ENCODE measurements around the gene CTNNBL1.
A peak's percentile ranks its signal among the peaks of the same experiment; 100 is the strongest.

The CTNNBL1 gene

GRCh38 chr20:37741055-37741454, 47.2 kb downstream of the CTNNBL1 start:
- no peak for DNase-seq (ENCODE audit: low spot score)

- no peak for DNase-seq (ENCODE audit: low spot score)
Measured at GRCh38 chr20:37741570-37741969, 47.7 kb downstream of the CTNNBL1 start.

- no peak for DNase-seq (ENCODE audit: low spot score)
Measured at GRCh38 chr20:37742131-37742530, 48.3 kb downstream of the CTNNBL1 start.

DNA sequence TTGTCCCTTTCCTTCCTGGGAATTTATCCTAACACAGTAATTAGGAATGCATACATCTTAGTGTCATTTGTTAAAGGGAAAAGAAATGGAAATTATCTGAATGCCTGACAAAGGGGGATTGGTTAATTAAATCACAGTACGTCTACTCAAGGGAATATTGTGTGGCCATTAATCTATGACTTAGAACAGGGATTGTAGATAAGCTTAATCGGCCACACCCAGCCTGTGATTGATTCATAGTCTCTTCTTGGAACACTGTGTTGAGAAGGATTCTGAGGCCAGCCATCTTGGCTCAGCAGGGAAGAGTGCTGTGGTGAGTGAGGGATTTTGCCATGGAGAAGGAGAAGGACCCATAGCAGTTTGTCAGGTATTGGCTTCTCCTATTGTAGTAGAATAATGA, 50.5 kb downstream of the CTNNBL1 start:
- DNase-seq (ENCODE audit: low spot score) = no peak

- DNase-seq (ENCODE audit: low spot score) = no peak
Measured at GRCh38 chr20:37745553-37745952, 51.7 kb downstream of the CTNNBL1 start.

- DNase-seq (ENCODE audit: low spot score) = no peak
Measured at GRCh38 chr20:37748015-37748414, 54.2 kb downstream of the CTNNBL1 start.

GRCh38 chr20:37749218-37749617, 55.4 kb downstream of the CTNNBL1 start:
- DNase-seq (ENCODE audit: low spot score) = no peak

- DNase-seq (ENCODE audit: low spot score) = no peak
Measured at GRCh38 chr20:37749620-37750403, 56.0 kb downstream of the CTNNBL1 start.

DNA sequence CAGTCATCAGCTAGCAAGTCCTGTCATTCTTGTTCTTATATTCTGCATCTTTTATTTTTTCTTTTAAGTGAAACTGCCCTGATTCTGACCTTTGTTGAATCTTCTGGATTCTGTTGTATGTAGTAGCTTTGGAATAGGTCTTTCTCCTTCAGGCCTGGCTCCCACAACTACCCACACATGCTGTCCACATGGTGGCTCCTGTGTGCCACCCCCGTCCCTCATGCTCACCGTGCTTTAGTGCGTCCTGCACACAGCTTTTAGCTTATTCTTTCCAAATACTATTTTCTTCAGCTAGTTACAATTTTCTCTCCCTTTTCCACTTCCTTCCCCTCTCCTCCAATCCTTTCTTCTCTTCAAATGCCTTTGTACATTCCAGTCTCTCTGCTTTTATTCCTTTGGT, 61.8 kb downstream of the CTNNBL1 start:
- no peak for DNase-seq (ENCODE audit: low spot score)

DNA sequence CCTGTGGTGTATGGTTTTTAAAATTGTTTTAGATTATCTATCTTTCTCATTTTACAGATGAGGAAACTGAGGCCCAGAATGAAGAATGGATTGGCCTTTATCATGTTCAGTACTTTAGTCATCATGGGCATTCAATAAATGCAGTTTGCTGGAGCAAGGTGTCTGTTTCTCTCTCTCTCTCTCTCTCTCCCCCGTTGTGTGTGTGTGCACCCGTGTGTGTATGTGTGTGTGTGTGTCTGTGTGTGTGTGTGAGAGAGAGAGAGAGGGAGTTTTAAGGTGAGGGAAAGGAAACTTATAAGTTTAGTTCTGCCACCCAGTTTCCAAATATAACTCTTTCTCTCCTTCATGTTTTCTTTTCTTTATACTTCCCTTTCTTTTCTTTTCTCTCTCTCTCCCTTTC, 62.4 kb downstream of the CTNNBL1 start:
- DNase-seq (ENCODE audit: low spot score) = no peak

GRCh38 chr20:37757550-37757949, 63.7 kb downstream of the CTNNBL1 start:
- DNase-seq (ENCODE audit: low spot score) = no peak

DNA sequence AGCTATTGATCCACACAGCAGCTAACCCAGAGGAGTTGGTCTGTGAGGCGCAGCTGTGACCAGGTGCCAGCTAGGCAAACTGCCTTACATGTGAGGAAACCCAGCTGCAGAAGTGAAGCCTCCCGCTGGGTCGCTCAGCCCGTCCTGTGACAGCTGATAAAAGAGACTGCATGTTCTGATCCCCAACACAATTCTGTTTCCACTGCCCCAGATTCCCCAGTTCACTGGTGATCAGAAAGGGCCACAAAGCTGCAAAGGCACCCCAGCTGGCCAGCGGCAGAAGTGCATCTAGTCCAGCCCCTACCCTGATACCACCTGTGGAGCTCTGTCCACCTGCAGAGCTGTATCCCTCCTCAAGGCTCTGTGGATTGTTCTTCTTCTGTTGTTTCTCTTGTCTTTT, 64.5 kb downstream of the CTNNBL1 start:
- DNase-seq (ENCODE audit: low spot score) = peak; percentile 19

GRCh38 chr20:37759052-37759553, 65.3 kb downstream of the CTNNBL1 start:
- DNase-seq (ENCODE audit: low spot score) = no peak

GRCh38 chr20:37759761-37760209, 66.0 kb downstream of the CTNNBL1 start:
- no peak for DNase-seq (ENCODE audit: low spot score)

DNA sequence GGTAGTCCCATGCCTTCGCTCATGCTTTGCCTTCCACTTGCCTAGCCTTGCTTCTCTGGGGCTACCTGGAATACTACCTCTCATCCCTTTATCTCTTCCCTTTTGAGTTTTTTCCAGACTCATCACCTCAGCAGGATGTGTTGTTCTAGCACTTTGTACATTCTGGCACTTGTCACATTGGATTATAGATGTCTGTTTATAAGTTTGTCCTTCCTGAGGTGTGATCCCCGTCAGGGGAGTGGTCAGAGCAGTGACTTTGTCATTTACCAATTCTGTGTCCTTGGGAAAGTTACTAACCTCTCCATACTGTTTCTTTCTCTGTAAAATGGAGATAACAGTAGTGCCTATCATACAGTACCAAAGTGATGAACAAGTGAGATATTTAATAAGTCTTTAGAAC, 66.5 kb downstream of the CTNNBL1 start:
- no peak for DNase-seq (ENCODE audit: low spot score)

DNA sequence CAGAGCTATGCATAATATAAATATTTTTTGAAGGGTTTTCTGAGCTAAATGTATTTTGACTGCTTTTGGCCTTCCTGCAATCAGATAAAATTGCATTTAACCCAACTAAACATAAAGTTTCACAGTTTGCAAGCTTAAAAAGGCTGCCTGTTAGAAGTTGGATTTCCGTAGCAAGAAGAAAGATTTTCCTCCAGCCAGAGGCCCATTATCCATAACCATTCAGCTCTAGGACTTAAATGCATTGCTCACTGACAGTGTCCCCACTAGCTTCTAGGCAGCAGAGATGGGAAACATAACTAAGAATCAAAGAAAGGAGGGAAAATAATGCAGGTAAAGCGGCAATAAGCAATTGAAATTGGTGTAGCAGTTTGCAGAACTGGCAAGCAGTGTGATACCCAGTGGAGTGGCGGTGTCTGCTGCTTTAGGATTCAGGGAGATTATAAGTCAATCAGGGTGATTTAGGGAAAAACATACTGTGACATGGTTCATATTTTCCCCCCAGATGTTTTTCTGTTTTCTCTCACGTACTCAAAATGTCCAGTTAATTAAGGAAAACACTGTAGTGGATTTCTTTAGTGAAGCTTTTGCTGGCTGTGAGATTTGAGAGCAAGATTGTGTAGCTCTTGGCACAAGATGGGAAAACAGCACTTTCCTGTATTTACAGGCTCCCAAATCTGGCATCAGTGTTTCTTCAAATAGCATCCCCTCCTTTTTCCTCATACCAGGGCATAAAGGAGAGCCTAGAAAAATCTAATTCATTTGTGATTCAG, 69.1 kb downstream of the CTNNBL1 start:
- DNase-seq (ENCODE audit: low spot score) = no peak

- DNase-seq (ENCODE audit: low spot score) = no peak
Measured at GRCh38 chr20:37764333-37764935, 70.6 kb downstream of the CTNNBL1 start.

GRCh38 chr20:37770908-37771307, 77.1 kb downstream of the CTNNBL1 start:
- no peak for DNase-seq (ENCODE audit: low spot score)

DNA sequence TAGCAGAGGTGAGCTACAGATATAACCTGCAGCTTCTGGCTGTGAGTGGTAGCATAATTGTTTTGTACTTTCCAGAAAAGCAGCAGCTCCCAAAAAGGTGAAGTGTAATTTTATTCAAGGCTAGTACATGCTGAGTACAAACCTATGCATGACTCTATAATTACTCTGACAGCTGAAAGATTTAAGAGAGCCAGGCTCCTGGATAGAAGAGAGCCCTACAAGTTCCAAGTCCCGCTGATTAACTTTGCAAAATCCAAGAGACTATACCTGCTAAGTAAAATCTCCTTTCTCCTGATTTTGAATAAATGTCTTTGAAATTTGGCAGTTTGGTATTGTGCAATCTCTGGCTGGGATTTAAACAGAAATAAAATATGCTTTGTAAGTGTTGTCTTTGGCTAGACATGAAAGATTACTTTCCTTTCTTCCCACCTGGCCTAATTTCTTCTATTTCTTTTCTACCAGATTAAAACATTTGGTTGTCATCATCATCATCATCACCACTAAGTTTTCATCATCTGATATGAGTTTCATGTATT, 79.5 kb downstream of the CTNNBL1 start:
- DNase-seq (ENCODE audit: low spot score) = no peak

DNA sequence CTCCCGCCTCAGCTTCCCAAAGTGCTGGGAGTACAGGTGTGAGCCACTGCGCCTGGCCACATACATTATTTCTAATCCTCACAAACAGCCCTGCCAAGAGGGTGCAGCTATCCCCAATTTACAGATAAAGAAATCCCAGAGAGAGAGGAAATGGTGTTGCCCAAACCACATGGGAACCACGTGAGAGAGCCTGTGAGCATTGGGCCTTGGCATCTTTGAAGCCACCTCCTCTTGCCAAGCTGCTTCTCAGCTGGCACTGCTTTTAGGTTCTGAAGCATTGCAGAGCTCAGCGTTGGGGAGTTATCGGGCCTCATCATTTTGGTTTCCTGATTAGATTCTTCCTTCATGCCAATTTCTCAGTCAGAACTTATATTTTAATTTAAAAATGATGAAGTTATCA, 80.3 kb downstream of the CTNNBL1 start:
- no peak for DNase-seq (ENCODE audit: low spot score)

DNA sequence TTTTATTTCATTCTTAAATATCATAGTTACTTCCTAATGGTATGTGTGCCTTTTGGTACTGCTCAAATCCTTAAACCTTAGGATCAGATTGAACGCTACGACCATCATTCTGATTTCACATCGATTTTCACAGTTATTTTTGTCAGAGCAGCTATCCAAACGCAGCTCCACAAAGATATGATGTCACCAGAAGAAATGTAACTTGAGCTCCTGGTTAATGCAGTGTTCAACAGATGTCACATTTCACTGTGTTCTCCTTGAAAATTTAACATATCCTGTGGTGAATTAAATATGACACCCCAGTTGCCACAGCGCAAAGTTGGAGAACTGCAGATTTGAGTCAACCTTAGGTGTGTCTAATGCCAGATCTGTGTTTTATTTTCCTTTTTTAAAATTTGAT, 81.4 kb downstream of the CTNNBL1 start:
- DNase-seq (ENCODE audit: low spot score) = no peak

GRCh38 chr20:37776049-37776448, 82.2 kb downstream of the CTNNBL1 start:
- DNase-seq (ENCODE audit: low spot score) = no peak

DNA sequence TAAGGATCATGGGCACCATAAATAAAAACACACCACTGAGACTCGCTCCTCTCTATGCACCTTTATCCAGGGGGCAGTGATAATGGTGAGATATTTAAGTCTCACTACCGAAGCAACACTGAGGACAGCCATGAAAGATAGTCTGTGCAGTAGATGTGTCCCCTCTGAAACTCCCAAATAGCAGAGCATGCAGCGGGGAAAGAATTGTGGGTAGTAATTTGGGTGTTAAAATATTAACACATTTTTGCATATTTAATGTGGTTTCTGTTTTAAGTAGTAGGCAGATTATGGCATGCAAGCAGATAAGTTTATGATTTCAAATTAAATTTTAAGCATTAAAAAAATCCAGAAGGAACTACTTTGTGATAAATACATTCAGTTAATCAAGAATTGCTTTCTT, 82.7 kb downstream of the CTNNBL1 start:
- DNase-seq (ENCODE audit: low spot score) = no peak

All from HuH-7.5 (cell line).